Measurements from ENCODE around the gene CAMK1D. TPM values are rescaled to one million over a fixed set of nuclear protein-coding genes. Genes with fewer than 3 reads are reported as not detected.

CAMK1D gene
- total RNA-seq, 1 experiment from 2014 or later: 10.2 TPM

DNA sequence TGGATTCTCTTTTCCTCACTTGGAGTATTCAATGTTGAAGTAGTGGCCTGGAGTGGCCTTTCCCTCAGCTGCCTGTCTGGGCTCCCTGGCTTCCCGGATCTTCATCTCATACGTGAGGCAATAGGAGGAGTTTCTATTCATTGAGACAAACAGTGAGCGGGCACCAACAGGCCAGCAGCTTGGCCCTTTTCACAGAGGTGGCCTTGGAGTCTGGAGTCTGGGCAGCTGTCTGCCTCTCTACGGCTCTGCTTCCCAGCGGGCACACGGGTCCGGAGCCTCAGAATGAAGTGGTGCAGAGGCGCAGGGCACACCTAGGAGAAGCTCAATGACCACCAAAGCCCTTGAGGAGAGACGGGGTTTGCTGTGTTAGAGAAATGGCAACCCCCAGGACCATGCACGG, 482.7 kb downstream of the CAMK1D start:
- no peaks in the 10 kb centered on the region for H3K27me3 Mint-ChIP-seq (ENCODE audit: low read depth)
- no peak for TF ChIP-seq FOXK1 (CRISPR knock-in tag; IDR thresholded peaks at IDR 0.05)
- TF ChIP-seq KAT7 (CRISPR knock-in tag; IDR thresholded peaks at IDR 0.05; ENCODE audit: borderline replicate concordance): no peak
- TF ChIP-seq, protein P1, sequence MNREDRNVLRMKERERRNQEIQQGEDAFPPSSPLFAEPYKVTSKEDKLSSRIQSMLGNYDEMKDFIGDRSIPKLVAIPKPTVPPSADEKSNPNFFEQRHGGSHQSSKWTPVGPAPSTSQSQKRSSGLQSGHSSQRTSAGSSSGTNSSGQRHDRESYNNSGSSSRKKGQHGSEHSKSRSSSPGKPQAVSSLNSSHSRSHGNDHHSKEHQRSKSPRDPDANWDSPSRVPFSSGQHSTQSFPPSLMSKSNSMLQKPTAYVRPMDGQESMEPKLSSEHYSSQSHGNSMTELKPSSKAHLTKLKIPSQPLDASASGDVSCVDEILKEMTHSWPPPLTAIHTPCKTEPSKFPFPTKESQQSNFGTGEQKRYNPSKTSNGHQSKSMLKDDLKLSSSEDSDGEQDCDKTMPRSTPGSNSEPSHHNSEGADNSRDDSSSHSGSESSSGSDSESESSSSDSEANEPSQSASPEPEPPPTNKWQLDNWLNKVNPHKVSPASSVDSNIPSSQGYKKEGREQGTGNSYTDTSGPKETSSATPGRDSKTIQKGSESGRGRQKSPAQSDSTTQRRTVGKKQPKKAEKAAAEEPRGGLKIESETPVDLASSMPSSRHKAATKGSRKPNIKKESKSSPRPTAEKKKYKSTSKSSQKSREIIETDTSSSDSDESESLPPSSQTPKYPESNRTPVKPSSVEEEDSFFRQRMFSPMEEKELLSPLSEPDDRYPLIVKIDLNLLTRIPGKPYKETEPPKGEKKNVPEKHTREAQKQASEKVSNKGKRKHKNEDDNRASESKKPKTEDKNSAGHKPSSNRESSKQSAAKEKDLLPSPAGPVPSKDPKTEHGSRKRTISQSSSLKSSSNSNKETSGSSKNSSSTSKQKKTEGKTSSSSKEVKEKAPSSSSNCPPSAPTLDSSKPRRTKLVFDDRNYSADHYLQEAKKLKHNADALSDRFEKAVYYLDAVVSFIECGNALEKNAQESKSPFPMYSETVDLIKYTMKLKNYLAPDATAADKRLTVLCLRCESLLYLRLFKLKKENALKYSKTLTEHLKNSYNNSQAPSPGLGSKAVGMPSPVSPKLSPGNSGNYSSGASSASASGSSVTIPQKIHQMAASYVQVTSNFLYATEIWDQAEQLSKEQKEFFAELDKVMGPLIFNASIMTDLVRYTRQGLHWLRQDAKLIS (CRISPR knock-in tag; IDR thresholded peaks at IDR 0.05; ENCODE audit: borderline replicate concordance): no peak
- no peak for TF ChIP-seq IRF2 (CRISPR knock-in tag; IDR thresholded peaks at IDR 0.05; ENCODE audit: borderline replicate concordance, low read depth)
- TF ChIP-seq SMAD3 (CRISPR knock-in tag; IDR thresholded peaks at IDR 0.05; ENCODE audit: borderline replicate concordance): no peak
- TF ChIP-seq, protein P2, sequence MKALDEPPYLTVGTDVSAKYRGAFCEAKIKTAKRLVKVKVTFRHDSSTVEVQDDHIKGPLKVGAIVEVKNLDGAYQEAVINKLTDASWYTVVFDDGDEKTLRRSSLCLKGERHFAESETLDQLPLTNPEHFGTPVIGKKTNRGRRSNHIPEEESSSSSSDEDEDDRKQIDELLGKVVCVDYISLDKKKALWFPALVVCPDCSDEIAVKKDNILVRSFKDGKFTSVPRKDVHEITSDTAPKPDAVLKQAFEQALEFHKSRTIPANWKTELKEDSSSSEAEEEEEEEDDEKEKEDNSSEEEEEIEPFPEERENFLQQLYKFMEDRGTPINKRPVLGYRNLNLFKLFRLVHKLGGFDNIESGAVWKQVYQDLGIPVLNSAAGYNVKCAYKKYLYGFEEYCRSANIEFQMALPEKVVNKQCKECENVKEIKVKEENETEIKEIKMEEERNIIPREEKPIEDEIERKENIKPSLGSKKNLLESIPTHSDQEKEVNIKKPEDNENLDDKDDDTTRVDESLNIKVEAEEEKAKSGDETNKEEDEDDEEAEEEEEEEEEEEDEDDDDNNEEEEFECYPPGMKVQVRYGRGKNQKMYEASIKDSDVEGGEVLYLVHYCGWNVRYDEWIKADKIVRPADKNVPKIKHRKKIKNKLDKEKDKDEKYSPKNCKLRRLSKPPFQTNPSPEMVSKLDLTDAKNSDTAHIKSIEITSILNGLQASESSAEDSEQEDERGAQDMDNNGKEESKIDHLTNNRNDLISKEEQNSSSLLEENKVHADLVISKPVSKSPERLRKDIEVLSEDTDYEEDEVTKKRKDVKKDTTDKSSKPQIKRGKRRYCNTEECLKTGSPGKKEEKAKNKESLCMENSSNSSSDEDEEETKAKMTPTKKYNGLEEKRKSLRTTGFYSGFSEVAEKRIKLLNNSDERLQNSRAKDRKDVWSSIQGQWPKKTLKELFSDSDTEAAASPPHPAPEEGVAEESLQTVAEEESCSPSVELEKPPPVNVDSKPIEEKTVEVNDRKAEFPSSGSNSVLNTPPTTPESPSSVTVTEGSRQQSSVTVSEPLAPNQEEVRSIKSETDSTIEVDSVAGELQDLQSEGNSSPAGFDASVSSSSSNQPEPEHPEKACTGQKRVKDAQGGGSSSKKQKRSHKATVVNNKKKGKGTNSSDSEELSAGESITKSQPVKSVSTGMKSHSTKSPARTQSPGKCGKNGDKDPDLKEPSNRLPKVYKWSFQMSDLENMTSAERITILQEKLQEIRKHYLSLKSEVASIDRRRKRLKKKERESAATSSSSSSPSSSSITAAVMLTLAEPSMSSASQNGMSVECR (CRISPR knock-in tag; IDR thresholded peaks at IDR 0.05; ENCODE audit: borderline replicate concordance): no peak
- no peak for TF ChIP-seq TEAD1 (CRISPR knock-in tag; IDR thresholded peaks at IDR 0.05)
- TF ChIP-seq ATF1 (CRISPR knock-in tag; IDR thresholded peaks at IDR 0.05): no peak
- TF ChIP-seq MYBL2 (CRISPR knock-in tag; IDR thresholded peaks at IDR 0.05): no peak
- TF ChIP-seq, protein P3, sequence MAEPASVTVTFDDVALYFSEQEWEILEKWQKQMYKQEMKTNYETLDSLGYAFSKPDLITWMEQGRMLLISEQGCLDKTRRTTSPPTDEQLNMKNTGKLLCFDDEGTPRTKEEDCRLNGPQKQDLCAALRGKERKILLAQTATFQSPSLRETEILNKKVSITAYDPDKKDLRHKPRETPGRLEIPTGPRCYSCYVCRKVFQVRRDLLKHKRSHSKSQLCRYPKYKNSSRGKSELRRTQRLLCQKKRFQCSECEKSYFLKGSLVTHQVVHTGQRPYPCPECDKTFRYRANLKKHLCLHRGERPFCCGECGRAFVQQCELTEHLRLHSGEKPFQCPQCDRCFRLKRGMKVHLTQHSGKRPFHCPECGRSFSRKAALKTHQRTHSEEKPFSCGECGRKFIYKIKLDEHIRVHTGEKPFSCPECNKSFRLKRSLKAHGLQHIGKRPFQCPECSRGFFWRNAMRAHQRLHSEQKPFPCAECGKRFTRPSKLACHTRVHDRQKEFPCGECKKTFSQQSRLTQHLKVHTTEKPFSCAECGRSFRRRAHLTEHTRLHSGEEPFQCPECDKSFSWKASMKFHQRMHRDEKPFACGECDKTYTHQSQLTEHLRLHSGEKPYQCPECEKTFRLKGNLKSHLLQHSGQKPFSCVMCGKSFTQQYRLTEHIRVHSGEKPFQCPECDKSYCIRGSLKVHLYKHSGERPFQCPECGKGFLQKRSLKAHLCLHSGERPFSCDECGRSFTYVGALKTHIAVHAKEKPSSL (CRISPR knock-in tag; conservative IDR thresholded peaks at IDR 0.05): no peak
- no peak for TF ChIP-seq ZNF416 (CRISPR knock-in tag; IDR thresholded peaks at IDR 0.05)
- TF ChIP-seq, protein P4, sequence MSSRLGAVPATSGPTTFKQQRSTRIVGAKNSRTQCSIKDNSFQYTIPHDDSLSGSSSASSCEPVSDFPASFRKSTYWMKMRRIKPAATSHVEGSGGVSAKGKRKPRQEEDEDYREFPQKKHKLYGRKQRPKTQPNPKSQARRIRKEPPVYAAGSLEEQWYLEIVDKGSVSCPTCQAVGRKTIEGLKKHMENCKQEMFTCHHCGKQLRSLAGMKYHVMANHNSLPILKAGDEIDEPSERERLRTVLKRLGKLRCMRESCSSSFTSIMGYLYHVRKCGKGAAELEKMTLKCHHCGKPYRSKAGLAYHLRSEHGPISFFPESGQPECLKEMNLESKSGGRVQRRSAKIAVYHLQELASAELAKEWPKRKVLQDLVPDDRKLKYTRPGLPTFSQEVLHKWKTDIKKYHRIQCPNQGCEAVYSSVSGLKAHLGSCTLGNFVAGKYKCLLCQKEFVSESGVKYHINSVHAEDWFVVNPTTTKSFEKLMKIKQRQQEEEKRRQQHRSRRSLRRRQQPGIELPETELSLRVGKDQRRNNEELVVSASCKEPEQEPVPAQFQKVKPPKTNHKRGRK (CRISPR knock-in tag; IDR thresholded peaks at IDR 0.05; ENCODE audit: borderline replicate concordance): no peak
- TF ChIP-seq NR2C2 (CRISPR knock-in tag; IDR thresholded peaks at IDR 0.05): no peak
- TF ChIP-seq, protein P5, sequence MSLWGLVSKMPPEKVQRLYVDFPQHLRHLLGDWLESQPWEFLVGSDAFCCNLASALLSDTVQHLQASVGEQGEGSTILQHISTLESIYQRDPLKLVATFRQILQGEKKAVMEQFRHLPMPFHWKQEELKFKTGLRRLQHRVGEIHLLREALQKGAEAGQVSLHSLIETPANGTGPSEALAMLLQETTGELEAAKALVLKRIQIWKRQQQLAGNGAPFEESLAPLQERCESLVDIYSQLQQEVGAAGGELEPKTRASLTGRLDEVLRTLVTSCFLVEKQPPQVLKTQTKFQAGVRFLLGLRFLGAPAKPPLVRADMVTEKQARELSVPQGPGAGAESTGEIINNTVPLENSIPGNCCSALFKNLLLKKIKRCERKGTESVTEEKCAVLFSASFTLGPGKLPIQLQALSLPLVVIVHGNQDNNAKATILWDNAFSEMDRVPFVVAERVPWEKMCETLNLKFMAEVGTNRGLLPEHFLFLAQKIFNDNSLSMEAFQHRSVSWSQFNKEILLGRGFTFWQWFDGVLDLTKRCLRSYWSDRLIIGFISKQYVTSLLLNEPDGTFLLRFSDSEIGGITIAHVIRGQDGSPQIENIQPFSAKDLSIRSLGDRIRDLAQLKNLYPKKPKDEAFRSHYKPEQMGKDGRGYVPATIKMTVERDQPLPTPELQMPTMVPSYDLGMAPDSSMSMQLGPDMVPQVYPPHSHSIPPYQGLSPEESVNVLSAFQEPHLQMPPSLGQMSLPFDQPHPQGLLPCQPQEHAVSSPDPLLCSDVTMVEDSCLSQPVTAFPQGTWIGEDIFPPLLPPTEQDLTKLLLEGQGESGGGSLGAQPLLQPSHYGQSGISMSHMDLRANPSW (CRISPR knock-in tag; conservative IDR thresholded peaks at IDR 0.05; ENCODE audit: low read depth): no peak
- TF ChIP-seq, protein P6, sequence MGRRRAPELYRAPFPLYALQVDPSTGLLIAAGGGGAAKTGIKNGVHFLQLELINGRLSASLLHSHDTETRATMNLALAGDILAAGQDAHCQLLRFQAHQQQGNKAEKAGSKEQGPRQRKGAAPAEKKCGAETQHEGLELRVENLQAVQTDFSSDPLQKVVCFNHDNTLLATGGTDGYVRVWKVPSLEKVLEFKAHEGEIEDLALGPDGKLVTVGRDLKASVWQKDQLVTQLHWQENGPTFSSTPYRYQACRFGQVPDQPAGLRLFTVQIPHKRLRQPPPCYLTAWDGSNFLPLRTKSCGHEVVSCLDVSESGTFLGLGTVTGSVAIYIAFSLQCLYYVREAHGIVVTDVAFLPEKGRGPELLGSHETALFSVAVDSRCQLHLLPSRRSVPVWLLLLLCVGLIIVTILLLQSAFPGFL (CRISPR knock-in tag; IDR thresholded peaks at IDR 0.05; ENCODE audit: borderline replicate concordance): no peak
- no peak for ATAC-seq
- H3K4me1 Mint-ChIP-seq: no peaks in the 10 kb centered on the region
- H3K27ac Mint-ChIP-seq: no peak overlapping the region
- no peak for DNase-seq (ENCODE audit: low spot score)
- ChIA-PET CTCF (no interaction called here), POLR2A (no interaction called here)
- H3K4me3 Mint-ChIP-seq: no peak overlapping the region
- no peaks in the 10 kb centered on the region for H3K9me3 Mint-ChIP-seq
- H3K36me3 Mint-ChIP-seq: no peaks in the 10 kb centered on the region

All from WTC11 (cell line).